ENCODE results near the gene BMPR2.

BMPR2 gene

DNA sequence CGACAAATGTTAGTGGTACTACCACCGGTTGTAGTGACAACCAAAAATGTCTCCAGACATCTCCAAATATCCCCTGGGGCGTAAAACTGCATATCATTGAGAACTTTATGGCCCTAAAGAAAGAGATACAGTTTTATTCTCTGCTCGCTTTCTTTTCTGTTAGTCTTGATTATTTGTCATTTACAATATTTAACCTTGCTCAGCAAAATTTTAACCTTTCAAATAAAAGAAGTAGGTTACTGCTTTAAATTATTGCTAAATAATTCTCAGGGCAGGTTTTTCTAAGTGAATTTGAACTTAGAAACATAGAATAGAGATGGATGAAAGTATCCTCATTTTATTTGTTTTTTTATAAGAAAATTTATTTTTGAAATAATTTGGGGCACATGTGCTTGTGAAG, 67.9 kb downstream of the BMPR2 start:
- Mint-ChIP-seq H3K4me3 (no peak overlapping the region), H3K4me1 (no peaks in the 10 kb centered on the region), H3K27ac (no peak overlapping the region)

DNA sequence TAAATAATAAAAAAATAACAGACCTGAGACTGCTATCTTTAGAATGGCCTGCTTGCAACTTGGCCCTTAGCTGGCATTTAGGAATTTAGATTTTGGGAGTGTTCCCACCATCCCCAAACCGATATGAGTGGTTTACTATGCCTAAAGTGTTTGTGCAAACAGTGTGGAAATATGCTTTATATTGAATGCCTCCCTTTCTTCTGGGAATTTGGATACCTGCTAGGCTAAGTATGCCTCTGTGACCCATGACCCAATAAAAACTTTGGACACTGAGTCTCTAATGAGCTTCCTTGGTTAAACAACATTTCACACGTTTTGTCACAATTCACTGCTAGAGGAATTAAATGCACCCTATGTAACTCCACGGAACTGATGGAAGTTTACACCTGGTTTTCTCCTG, 73.2 kb downstream of the BMPR2 start:
- Mint-ChIP-seq H3K27ac (no peak overlapping the region), H3K9me3 (peaks cover 18% of the 10 kb centered on the region), H3K36me3 (ENCODE audit: low read depth) (peaks cover 63% of the 10 kb centered on the region), H3K4me1 (no peaks in the 10 kb centered on the region), H3K27me3 (ENCODE audit: low read depth, poor library complexity) (no peaks in the 10 kb centered on the region), H3K4me3 (no peak overlapping the region)
- TF ChIP-seq, protein P1, sequence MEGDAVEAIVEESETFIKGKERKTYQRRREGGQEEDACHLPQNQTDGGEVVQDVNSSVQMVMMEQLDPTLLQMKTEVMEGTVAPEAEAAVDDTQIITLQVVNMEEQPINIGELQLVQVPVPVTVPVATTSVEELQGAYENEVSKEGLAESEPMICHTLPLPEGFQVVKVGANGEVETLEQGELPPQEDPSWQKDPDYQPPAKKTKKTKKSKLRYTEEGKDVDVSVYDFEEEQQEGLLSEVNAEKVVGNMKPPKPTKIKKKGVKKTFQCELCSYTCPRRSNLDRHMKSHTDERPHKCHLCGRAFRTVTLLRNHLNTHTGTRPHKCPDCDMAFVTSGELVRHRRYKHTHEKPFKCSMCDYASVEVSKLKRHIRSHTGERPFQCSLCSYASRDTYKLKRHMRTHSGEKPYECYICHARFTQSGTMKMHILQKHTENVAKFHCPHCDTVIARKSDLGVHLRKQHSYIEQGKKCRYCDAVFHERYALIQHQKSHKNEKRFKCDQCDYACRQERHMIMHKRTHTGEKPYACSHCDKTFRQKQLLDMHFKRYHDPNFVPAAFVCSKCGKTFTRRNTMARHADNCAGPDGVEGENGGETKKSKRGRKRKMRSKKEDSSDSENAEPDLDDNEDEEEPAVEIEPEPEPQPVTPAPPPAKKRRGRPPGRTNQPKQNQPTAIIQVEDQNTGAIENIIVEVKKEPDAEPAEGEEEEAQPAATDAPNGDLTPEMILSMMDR (IDR thresholded peaks at IDR 0.05): no peak
- no peak for DNase-seq

More for the DNA sequence above, 67.9 kb downstream of the BMPR2 start:
- TF ChIP-seq, protein P1 (IDR thresholded peaks at IDR 0.05): no peak
- no peak for DNase-seq
- H3K36me3 Mint-ChIP-seq (ENCODE audit: low read depth): peaks cover 66% of the 10 kb centered on the region
- H3K9me3 Mint-ChIP-seq: peaks cover 36% of the 10 kb centered on the region
- no peaks in the 10 kb centered on the region for H3K27me3 Mint-ChIP-seq (ENCODE audit: low read depth, poor library complexity)

DNA sequence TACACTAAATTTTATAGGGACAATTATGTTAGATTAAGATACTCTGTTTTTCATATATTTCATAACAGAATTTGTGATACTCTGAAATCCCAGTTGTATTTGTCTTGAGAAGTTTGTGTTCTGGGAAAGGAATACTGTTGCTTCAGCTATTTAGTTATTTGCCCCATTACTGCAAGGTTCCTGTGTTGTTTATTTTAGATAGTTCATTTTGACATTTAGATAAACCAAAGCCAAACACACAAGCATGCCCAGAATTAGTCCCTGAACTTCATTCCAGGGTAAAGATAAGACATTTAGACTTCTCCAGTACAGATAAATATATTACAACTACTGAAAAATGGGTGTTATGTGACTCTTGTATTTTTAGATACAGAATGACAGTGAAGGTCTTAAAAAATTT, 74.7 kb downstream of the BMPR2 start:
- no peaks in the 10 kb centered on the region for H3K4me1 Mint-ChIP-seq
- peaks cover 27% of the 10 kb centered on the region for H3K9me3 Mint-ChIP-seq
- TF ChIP-seq, protein P1 (IDR thresholded peaks at IDR 0.05): no peak
- no peak overlapping the region for H3K4me3 Mint-ChIP-seq
- H3K27me3 Mint-ChIP-seq (ENCODE audit: low read depth, poor library complexity): no peaks in the 10 kb centered on the region
- peaks cover 76% of the 10 kb centered on the region for H3K36me3 Mint-ChIP-seq (ENCODE audit: low read depth)
- no peak overlapping the region for H3K27ac Mint-ChIP-seq
- DNase-seq: no peak

DNA sequence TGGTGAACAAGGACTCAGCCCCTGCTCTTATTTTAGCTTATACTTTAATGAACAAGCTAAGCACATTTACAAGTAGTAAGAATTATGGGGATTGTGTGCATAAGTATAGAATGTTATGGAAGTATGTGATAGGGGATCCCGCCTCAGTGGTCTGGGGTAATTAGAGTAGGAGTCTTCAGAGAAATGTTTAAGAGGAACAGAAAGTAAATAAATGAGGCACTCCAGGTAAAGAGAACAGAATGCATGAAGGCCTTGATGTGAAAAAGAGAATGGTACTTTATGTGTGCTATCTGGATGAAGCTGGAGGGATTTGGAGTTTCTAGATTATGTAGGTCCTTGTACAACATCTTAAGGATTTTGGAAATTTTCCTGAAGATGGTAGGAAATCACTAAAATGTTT, 76.6 kb downstream of the BMPR2 start:
- DNase-seq: no peak
- Mint-ChIP-seq H3K27me3 (ENCODE audit: low read depth, poor library complexity) (no peaks in the 10 kb centered on the region), H3K9me3 (peaks cover 24% of the 10 kb centered on the region)

DNA sequence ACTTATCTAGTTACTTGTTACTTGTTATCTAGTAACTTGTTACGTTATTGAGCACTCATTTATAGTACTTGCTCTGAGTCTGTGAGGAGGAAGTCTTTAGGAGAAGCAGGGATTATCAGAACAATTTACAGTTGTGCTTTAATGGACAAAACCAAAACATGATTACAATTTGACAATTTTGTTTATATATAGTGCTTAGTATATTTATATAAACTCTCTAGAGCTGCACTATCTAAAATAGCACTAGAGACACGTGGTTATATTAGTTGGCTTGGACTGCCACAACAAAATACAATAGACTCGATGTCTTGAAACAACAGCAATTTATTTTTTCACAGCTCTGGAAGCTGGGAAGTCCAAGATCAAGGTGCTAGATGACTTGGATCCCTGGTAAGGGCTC, 78.4 kb downstream of the BMPR2 start:
- peaks cover 67% of the 10 kb centered on the region for H3K36me3 Mint-ChIP-seq (ENCODE audit: low read depth)
- H3K27ac Mint-ChIP-seq: no peak overlapping the region
- no peaks in the 10 kb centered on the region for H3K27me3 Mint-ChIP-seq (ENCODE audit: low read depth, poor library complexity)
- no peak overlapping the region for H3K4me3 Mint-ChIP-seq
- TF ChIP-seq, protein P1 (IDR thresholded peaks at IDR 0.05): no peak
- DNase-seq: no peak
- H3K9me3 Mint-ChIP-seq: peaks cover 20% of the 10 kb centered on the region
- no peaks in the 10 kb centered on the region for H3K4me1 Mint-ChIP-seq

More for the DNA sequence above, 76.6 kb downstream of the BMPR2 start:
- Mint-ChIP-seq H3K36me3 (ENCODE audit: low read depth) (peaks cover 75% of the 10 kb centered on the region), H3K4me1 (no peaks in the 10 kb centered on the region), H3K4me3 (no peak overlapping the region), H3K27ac (no peak overlapping the region)
- TF ChIP-seq, protein P1 (IDR thresholded peaks at IDR 0.05): no peak

DNA sequence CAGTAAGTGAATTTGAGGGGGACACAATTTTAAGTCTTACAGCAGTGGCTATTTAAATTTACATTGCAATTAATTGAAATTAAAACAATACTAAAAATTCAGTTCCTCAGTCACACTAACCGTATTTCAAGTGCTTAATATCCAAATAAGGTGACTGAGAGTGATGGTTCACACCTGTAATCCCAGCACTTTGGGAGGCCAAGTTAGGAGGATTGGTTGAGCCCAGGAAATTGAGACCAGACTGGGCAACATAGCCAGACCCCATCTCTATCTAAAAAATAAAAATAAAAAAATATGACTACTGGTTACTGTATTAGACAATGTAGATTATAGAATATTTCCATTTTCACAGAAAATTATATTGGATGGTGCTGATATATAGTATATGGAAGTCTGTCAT, 79.0 kb downstream of the BMPR2 start:
- peaks cover 25% of the 10 kb centered on the region for H3K9me3 Mint-ChIP-seq
- no peak overlapping the region for H3K27ac Mint-ChIP-seq
- H3K4me3 Mint-ChIP-seq: no peak overlapping the region
- H3K36me3 Mint-ChIP-seq (ENCODE audit: low read depth): peaks cover 70% of the 10 kb centered on the region
- no peaks in the 10 kb centered on the region for H3K4me1 Mint-ChIP-seq
- H3K27me3 Mint-ChIP-seq (ENCODE audit: low read depth, poor library complexity): no peaks in the 10 kb centered on the region
- TF ChIP-seq, protein P1 (IDR thresholded peaks at IDR 0.05): no peak
- no peak for DNase-seq
